Activated gamma-delta T cell (primary cell): Measurements from ENCODE around the gene CHCHD10.

Experiments used
- DNase-seq: peaks from one replicate; lab custom pipeline; 2025; lab: John Stamatoyannopoulos, UW

Gene CHCHD10

DNA sequence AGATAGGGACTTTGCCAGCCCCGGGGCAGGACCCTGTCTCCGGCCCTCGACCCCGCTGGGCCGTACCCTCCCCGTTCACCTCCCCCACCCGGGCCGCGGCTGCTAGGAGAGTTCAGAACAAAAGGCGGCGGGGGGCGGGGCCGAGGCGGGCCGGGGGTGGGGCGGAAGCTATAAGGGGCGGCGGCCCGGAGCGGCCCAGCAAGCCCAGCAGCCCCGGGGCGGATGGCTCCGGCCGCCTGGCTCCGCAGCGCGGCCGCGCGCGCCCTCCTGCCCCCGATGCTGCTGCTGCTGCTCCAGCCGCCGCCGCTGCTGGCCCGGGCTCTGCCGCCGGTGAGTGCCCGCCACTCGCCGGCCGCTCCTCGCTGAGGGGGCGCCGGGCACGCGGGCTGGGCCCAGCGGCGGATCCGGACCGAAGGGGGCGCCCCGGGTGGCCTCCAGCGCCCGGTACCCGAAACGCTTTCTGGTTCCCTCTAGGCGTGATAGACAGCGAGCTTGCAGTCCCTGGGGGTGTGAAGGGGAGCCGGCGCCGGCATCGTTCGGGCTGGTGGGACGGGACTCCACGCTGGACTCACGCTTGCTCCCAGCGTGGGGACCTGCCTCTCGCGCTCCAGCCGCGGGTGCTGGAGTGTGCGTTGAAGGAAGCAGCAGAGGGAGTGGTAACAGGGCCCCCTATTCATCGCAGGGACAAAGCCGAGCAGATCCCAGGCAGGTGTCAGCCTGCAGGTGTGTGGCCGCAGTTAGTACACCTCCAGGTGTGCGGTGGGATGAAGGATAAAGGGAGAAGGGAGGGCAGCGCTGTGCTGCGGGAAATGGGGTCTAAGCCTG, 5.1 kb upstream of the CHCHD10 start, which contains the start of gene MMP11:
TSS of gene MMP11 (plus strand) at position 201 of the 825 bp plus-strand sequence. CDS start at position 223, 22 bp downstream.
- peak; percentile 41 for DNase-seq

DNA sequence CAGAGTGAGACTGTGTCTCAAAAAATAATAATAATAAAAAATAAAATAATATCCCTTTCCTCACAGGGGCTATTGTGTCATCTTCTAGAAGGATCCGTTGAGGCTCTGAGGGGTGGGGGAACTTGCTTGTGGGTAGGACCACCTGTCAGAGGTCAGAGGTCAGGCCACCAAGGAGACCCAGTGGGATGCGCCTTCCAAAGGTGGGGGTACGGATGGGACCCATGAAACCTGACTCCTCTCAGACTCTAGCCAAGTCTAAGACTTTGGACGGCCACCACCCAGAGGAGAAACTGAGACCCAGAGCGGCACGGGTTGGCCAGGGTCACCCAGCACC, 4.5 kb upstream of the CHCHD10 start:
- DNase-seq, result no peak

DNA sequence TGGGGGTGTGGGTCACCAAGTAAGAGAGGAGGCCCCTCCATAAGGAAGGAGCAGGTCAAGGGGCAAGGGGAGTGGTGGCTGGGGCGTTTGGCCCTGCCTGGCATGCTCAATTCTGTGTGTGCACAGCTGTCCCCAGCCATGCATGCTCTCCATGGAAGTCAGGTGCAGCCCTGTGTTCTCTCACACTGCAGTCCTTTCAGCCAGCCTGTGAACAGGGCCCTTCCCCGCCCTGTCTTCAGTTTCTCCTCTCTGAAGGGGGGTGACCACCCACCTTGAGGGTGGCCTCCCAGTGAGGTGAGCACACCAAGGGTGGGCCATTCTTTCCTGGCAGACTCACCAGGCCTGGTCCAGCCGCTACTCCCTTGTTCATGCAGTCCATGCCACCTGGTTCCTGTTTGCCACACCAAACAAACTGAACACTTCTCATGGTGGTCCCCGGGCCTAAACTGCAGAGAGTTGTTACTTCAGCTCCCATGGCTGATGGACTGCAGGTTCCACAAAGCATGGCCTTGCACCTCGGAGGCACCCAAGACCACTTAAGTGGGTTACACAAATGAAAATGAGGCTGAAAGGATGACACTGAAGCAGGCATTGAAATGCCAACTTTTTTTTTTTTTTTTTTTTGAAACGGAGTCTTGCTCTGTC, 1.7 kb upstream of the CHCHD10 start:
- no peak for DNase-seq

DNA sequence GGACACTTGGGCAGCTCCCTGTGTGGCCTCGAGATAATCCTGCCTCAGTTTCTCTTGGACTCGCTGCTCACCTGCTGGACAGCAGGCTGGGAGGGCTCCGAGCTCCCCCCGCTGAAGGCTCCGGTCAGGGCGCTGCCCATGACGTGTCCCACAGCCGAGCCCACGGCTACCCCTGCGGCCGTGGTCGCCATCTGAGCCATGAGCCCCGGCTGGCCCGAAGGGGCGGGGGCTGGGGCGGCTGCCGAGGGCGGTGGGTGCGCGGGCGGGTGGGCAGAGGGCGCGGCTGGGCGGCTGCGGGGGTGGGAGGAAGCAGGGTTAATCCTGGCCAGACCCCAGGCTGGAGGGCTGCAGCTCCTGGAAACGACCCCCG, 484 bp downstream of the CHCHD10 start:
- no peak for DNase-seq

DNA sequence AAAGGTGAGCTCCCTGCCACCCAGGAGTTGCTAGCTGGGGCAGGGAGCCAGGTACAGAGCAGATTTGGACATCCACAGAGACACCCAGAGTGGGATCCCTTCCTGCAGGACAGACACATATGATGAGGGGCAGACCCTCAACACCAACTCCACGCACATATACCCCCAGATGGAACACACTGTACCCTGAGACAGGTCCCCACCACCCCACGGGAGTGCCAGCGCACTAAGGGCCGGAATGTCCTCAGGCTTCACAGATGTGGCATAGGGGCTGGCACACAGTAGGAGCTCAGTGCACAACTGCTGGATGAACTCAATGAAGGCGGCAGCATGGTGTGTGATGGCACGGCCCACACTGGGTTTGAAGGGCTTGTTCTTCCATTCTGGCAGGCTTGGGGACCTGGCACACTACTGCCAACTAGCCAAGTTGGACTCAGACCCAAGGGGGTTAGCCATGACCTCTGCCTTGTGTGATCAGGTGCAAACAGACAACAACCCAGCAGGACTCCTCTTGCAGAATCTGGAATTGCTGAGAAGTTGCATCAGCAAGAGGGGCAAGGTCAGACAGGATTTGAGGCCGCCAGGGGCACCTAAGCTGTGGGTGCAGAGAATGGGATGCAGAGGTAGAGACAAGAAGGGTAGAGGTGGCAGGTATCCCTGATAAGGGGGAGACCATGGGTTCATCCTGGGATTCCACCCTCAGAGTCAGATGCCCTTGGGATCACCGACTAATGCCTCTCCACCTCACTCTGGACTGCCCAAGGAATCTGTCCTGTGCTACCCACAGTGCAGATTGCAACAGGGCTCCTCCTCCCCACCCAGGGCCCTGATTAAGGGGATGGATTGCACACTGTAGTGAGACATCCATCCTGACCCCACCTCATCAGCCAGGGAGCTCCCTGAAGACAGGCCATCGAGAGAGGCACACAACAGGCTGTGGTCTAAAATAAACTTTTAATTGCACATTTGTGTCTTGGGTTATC, 2.6 kb downstream of the CHCHD10 start:
- no peak for DNase-seq

DNA sequence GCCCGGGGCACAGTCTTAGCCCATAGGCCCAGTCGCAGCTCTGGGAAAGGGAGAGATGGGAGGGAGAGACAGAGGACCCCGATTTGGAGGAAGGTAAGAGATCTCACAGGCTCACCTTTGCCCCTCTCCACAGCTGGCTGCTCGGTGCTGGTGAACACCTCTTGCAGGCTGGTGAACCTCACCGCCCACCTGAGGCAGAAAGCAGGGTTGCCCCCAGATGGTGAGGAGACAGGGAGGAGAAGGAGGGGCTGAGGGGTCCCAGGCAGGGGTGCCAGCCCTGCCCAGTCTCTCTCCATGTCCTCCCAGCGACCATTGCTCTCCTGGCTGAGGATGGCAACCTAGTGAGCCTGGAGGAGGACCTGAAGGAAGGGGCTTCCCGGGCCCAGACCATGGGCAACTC, 3.8 kb downstream of the CHCHD10 start:
- DNase-seq, result no peak

DNA sequence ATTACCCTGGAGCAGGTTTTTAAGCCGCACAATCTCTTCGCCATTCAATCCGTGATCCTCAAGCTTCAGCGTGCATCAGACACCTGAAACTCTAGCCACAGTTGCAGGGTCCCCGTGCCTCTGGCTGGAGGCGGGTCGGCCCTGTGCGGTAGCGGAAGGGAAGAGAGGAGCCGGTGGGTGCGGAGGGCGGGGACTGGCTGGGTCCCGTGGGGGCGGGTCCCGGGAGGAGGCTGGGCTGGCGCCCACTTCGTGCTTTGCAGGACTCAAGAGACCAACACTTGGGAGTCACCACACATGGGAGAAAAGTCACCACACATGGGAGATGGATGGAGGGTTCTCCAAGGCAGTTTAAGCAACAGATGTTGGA, 4.2 kb downstream of the CHCHD10 start:
- peak; percentile 42 for DNase-seq

DNA sequence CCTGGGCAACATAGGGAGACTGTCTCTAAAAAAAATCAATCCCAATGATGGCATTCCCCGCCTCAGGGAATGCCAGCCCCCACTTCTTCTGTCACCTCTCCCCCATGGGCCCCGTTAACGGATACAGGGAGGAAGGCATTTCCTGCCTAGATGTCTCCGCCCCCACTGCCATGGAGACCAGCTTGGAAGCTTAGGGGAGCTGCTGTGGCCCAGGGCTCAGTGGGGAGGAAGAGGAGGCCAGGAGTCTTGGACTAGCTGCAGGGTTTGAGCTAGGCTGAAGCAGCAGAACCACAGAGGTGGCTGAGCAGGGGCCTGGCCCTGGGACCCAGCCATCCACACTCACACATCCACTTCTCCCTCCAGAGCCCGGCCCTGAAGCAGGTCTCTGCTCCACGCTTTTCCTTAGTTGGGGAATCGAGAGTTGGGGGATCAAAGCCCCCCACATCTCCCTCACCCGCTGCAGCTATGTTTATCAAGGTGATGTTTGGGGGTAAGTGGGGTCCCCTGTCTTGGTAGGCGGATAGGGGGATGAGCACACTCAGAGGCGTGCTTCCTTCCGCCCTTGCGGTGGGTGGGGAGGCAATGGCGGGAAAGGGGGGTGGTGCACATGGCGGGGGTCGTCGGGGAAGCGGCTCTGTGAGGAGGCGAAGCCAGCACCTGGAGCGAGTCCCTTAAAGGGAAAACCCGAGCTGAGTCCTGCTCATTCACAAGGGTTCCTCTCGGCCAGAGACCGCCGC, 4.8 kb downstream of the CHCHD10 start, which contains the start of gene C22orf15:
TSS of gene C22orf15 (plus strand) at position 149 of the 737 bp plus-strand sequence. CDS start at position 466, 317 bp downstream.
- no peak for DNase-seq

DNA sequence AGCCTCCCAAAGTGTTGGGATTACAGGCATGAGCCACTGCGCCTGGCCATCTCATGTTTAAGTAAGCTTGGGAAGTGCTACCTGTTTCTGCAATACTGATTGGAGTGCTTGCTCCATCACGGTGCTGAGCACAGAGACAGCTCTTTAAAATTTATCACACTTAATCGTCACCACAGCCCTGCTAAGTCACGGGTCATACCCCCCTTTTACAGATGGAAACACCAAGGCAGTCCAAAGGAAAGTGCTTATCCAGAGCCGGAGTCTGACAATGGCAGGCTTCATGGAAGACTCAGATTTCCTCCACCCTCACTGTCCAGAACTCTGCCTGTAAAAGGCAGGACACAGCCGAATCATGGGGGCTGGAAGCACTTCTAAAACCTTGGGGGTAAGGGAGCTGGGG, 7.7 kb downstream of the CHCHD10 start:
- no peak for DNase-seq

DNA sequence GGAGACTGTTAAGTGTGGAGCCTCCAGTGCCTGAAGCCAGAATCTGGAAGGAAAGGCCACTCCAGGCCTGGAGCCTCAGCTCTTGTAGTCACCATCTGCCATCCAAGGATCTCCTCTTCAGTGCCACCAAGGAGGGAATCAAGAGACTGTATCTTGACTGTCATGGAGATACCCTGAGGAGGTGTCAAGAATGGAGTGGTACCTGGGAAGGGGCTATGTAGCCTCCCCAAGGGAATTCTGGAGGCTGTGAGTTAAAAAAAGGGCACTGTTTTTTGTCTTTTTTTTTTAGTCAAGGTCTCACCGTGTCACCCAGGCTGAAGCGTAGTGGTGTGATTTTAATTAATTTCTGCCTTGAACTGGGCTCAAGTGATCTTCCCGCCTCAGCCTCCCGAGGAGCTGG, 8.2 kb downstream of the CHCHD10 start:
- no peak for DNase-seq

DNA sequence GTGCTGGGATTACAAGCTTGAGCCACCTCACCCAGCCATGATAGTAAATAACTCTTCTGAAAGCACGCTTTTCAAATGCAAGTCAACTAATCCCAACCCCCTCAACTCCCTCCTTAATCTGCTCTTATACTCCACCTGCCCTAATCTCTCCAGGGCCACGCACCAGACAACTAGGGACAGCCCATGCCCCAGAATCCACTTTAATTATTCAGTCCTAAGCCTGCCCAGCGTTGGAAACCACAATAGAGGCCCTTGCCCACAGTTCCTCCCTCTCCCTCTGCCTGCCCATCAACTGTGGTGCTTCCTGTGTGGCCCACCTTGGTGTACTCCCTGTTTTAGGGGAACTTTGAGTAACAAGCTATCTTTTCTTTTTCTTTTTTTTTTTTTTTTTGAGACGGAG, 10.9 kb downstream of the CHCHD10 start:
- DNase-seq, result no peak

DNA sequence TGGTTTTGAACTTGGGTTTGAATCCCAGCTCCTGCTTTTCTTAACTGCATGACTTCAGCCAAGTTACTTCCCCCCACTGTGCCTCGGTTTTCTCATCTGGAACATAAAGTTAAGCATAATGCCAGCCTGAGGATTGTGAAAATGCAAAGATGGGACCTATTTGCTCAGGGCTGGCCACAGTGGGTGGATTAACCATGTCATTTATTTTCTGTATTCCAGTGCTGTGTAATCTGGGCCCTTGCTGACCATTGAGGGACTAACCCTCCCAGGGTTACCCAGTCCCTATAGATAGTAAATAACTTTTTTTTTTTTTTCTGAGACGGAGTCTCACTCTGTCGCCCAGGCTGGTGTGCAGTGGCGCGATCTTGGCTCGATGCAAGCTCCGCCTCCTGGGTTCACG, 12.1 kb downstream of the CHCHD10 start:
- DNase-seq, result no peak

DNA sequence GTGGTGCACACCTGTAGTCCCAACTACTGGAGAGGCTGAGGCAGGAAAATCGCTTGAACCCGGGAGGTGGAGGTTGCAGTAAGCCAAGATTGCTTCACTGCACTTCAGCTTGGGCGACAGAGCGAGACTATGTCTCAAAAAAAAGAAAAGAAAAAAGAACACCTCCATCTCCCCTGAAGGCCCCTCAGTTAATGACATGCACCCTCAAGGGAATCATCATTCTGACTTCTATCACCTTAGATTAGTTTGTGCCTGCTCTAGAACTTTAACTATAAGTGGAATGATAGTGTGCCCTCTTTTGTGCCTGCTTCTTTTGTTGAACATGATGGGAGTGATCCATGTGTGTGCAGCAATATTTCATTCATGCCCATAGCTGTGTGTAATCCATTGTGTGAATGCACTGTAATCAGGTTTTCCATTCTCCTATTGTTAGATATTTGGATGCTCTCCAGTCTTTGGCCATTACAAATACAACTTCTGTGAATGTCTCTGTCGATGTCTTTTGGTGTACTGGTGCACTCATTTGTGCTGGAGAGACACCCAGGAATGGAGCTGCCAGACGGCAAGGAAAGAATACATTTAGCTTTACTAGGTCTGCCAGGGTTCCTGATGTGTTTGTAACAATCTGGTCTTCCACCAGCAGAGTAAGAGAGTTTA, 12.7 kb downstream of the CHCHD10 start:
- no peak for DNase-seq

DNA sequence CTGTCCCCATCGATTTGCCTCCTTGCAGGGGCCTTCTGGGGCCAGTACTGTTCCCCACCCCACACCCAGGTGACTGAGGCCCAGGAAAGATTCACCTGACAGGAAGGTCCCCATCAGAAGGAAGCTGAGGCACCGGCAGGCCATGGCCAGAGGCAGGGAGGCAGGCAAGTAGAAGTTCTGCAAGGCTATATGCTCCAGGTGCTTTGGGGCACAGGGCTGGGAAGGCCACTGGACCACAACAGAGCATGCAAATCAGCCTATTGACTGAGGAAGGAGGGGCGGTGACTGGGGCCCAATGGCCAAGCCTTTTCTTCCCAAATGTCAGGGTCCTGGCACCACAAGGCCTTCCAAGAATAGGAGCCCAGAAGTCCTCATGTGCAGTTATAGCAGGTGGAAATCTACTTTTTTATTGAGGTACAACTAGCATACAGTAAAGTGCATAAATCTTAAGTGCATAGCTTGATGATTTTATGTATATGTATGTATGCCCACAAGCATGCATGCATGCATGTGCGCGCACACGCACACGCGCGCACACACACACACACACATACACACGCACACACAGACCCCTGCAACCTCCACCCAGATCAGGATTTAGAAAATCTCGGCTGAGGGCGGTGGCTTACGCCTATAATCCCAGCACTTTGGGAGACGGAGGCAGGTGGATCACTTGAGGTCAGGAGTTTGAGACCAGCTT, 13.4 kb downstream of the CHCHD10 start, which contains the start of gene VPREB3:
TSS of gene VPREB3 (minus strand) at position 206 of the 700 bp plus-strand sequence. CDS start at position 144, 62 bp downstream.
- no peak for DNase-seq

DNA sequence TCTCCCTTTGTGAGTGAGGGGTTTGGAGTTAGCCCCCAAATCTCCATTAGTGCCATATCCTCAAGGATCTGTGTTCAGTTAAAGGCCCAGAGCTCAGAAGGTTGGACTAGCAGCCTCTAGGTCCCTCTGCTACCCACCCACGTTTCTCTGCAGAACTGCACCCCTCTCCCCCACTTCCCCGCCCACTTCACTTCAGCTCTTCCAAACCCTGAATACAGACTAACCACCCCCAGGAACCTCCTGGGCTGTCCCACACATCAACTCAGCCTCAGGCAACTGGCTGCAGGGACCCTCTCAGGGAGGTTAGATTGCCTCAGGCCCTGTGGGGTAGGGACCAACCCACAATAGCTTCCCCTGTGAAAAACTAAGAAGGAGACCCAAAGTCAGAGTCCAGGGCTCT, 14.4 kb downstream of the CHCHD10 start:
- no peak for DNase-seq

DNA sequence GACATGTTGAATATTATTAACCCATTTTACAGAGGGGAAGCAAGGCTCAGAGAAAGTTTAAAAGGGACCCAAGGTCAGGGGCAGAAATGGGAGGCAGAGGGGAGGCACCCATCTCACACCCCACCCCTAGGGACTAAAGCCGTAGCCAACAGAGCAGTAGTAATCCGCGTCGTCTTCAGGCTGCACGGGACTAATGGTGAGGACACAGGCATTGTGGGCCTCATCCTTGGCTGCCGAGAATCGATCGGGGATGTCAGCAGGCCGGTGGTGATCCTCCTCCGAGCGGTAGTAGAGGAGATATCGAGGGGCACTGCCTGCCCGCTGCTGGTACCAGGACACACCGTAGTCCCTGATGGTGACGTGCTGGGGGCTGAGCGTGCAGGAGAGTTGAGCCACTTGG, 15.0 kb downstream of the CHCHD10 start:
- no peak for DNase-seq

DNA sequence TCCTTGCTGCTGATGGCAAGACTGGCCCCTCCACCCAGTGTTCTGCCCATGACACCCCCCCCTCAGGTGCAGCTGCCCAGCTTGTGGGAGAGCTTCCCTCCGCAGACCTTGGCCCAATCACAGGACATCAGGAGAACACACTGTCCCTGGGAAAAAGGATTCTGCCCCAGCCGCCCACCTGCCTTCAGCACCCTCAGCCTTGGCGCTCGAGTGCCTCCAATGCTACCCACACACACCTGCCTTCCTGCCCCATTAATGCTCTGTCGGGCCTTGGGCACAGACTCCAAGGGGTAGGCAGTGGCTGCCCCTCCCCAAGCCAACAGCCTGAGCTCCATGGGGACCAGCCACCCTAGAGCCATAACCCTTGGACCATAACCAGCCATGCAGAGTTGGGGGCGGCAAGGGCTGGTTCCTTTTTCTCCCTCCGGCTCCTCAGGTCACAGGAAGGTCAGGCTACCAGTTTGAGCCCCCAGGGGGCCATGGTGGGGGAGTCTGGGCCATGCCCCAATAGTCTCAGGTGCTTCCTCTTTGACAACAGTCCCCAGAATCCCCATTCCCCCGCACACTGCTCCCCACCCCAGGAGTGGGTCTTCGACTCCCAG, 15.6 kb downstream of the CHCHD10 start:
- no peak for DNase-seq

DNA sequence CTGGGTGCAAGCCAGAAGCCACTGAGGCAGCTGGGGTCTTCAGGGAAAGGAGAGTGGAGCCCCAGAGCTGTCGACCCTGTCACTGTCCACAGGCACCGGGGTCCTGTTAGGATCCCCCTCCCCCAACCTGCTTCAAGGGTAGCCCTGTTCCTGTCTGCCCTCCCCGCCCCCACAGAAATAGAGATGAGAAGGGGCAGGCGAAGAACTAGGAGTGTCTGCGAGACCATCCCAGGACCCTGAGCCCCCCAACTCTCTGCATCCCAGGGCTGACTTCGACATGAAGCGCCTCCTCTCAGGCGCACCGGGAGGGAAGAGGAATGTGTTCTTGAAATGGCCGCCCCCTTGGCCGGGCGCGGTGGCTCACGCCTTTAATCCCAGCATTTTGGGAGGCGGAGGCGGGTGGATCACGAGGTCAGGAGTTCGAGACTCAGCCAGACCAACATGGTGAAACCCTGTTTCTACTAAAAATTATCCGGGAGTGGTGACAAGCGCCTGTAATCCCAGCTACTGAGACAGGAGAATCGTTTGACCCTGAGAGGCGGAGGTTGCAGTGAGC, 16.3 kb downstream of the CHCHD10 start:
- DNase-seq, result no peak

DNA sequence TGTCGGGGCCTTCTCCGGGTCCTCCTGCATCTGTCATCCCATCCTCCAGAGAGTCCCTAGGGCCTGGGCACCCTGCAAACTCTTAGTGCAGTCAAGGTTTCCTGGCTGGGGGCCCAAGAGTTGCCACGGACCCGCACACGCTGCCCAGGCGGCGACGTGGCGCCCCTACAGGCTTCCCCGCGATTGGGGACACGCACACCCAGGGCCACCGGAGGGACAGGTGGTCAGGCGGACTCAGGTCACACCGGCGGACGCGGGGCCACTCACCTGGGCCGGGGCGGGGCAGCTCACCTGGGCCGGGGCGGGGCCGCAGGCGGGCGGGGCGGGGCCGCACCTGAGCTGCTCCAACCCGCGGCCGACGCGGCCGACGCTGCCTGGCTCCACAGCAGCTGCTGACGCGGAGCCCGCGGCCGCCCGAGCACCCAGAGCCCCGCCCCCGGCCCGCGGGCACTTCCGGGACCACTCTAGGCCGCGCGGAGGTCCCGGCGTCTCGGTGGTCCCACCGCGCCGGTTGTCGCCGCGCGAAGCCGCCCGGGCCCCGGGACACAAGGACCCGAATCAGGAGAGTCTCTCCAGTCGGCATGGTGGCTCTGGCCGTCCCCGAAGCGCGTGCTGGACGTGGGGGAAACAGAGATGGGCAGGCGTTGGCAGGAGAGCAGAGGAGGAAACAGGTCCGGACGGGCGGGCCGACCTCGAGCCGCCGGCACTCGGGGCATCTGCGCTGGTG, 16.9 kb downstream of the CHCHD10 start, which contains the start of gene ZNF70:
TSS of gene ZNF70 (minus strand) at position 399 of the 727 bp plus-strand sequence. CDS start 5,972 bp downstream, outside the sequence.
- DNase-seq, result peak; percentile 81
